HT1080 (cell line): ENCODE measurements around the gene PPP2R5B. TPM values are rescaled to one million over a fixed set of nuclear protein-coding genes. Genes with fewer than 3 reads are reported as not detected.

ENCODE experiments used
- DNase-seq: peaks from one replicate; pipeline ENCODE4 v3.0.0-alpha.2; 2015; ENCODE audit warnings: low read depth
- total RNA-seq: library from RNA; depleted of rRNA; stranded (reverse); fragments of >200 nt; shearing (Covaris generic); gene quantifications from 2 replicates; pipeline ENCODE4 v1.2.3, GENCODE V29; 2014

PPP2R5B gene
- total RNA-seq, 1 experiment from 2014 or later, result 8.3 TPM

DNA sequence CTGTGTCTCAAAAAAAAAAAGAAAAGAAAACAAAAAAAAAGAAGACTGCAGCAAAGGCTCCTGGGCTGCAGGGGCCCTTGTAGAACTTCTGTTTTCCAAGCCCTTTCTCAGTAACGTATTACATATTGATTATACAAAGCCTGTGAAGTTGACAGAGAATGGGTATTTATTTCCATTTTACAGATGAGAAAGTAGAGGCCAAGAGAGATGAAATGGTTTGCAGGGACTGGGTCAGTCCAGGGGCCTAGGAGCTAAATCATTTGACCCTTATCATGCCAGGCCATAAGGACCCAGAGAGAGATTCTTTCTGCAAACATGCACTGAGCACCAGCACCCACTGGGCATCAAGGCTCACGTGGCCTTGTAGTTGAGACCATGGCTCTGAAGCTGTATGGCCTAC, 4.5 kb downstream of the PPP2R5B start:
- no peak for DNase-seq

DNA sequence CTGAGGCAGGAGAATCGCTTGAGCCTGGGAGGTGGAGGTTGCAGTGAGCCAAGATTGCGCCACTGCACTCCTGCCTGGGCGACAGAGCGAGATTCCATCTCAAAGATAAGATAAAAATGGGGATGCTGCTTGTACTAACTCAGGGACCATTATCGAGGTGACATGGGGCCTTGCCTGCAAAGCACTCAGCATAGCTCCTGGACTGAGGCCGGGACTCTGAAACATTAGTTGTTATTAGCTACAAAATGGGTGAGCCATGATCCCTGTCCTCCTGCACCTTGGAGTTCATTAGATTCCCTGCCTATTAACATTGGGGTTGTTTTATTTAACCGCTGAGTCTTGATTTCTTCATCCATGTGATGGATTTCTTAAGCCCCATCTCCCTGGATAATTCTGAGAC, 5.1 kb downstream of the PPP2R5B start:
- no peak for DNase-seq

- no peak for DNase-seq
Observed at GRCh38 chr11:64930340-64930739, 5.9 kb downstream of the PPP2R5B start.

GRCh38 chr11:64931290-64931689, 6.8 kb downstream of the PPP2R5B start:
- no peak for DNase-seq

DNA sequence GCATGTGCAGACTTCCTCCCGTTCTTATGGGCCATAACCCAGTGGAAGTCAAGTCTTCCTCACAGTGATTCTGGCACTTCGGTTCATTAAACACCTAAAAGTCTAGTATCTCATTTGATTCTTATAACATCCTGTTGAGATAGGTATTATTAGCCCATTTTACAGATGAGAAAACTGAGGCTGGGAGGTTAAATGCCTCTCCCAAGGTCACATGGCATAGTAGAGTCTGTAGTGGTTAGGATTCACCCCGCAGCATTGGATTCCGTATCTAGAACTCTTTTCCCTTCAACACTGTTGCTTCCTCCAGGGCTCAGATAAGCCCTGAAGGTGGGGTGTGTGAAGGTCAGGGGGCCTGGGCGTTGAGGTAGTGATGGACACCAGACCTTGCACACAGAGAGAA, 7.8 kb downstream of the PPP2R5B start:
- DNase-seq, result no peak

DNA sequence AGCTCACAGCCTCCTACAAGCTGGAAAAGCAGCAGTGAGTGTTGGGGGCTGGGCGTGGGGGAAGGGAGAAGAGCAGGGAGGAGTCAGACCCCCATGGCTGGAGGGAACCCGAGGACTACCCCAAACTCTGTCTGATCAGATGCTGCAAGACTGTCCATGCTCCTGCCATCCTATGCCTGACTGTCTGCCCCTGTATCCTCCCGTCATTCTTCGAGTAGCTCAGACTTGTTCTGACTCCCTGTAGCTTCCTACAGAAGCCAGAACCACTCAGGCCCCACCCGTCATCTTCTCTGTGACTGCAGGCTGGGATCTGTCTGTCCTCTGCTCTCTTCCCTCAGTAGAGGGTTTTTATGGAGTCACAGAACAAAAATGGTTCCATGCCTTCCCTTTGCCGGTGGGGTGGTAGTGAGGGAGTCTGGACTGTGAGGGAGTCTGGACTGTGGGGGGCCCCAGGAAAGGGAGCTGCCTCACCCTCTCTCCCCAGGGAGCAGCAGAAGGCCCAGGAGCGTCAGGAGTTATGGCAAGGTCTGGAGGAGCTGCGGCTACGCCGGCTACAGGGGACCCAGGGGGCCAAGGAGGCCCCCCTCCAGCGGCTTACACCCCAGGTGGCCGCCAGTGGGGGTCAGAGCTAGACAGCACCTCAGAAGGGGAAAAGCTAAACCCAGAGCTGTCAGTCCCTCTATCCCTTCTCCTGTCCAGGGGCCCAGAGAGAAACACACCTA, 8.9 kb downstream of the PPP2R5B start:
- DNase-seq, result no peak

DNA sequence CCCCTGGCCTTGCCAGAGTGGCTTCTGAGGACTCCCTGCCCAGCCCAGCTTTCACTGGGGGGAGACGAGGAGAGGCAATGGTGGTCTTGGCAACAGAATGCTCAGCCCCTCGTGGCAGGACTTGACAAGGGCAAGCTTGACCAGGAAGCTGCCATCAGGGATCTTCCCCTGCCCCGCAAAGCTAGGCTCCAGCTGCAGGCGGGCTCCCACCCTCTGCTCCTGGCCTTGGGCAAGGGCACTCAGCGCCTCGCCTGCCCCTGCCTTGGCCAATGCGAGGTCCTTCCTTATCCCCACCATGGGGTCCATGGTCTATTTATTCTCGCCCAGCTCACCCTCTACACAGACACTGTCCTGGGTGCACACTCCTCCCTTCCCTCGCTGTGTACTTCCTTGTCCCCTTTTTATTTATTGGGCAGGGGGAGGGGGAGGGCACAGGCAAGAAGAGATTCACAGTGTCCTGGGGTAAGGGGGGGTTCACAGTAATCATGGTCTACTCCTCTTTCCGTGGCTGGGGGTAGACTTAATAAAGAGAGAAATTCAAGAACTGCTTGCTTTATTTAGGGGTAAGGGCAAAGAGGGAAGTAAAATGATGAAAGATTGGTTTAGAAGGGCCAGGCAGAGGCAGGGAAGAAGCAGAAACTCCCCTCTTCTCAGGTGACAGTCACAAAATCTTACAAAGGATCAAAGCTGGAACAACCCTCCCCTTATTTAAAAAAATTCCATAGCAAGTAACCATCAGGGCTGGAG, 9.6 kb downstream of the PPP2R5B start:
- no peak for DNase-seq

DNA sequence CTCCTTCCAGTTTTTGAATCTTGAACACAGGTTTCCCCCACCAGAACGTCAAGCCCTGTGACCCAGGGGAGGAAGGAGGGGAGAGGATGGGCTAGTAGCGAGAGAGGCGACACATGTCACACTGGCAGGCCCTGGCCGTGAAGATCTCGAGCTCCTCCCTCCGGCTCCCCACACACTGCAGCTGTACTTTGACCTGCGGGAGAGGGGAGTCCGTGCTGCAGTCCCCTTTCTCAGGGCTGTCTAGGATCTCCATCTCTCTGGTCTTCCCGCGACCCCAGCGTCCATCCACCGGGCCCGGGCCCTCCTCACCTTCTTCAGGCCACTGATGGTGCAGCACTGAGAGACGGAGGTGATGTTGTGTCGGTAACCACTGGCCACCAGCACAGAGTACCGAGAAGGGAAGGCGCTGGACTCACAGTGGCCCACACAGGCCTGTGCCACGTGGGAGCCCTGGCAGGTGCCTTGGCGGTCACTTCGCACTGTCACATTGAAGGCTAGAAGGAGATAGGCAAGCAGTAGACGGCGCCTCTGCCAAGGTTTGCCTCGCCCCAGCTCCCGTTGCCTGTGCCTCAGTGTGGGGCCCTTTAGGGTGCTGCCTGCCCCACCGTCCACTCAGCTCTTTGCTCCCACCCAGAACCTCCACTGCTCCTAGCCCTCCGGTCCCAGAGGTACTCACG, 10.3 kb downstream of the PPP2R5B start:
- no peak for DNase-seq

DNA sequence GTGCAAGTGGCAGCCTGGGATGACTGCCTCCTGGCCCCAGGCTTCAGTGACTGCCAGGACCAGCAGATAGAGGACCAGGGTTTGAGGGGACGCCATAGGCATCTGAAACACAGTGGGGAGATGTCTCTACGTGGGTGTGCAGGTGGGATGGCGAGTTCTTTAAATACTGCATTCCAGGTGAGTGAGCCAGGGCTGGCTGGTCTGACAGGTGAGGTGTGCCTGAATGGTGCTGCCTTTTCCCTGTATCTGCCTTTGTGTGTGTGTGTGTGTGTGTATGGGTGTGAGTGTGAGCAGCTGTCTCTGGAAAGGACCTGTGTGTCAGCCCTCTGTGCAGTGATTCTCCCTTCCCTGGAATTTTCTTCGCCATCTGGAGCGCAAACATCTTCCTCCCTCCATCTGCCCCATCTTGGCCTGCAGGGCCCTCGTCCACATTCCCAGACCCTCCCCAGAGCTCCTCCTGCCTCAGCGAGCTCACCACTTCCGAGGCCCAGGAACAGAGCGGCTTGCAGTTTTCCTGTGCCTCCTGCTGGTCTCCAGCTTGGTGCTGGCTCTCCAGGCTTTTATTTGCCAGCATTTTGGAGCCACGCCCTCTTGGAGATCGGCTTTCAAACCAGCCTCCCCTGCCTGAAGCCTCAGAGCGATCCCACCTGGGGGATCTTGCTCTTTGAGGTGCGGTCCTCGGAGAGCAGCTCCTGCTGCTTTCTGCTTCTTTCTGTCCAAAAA, 11.0 kb downstream of the PPP2R5B start, which contains the start of gene GPHA2:
GPHA2 (minus strand) TSS at position 535 of the 723 bp plus-strand sequence; CDS start at position 102, 433 bp downstream.
- DNase-seq, result no peak

GRCh38 chr11:64936539-64936938, 12.1 kb downstream of the PPP2R5B start:
- no peak for DNase-seq

- DNase-seq, result no peak
Observed at GRCh38 chr11:64947208-64947814, 22.8 kb downstream of the PPP2R5B start.

- DNase-seq, result no peak
Observed at GRCh38 chr11:64951529-64951928, 27.0 kb downstream of the PPP2R5B start.

- DNase-seq, result no peak
Observed at GRCh38 chr11:64954201-64954600, 29.7 kb downstream of the PPP2R5B start.

- peak; percentile 6 for DNase-seq
Observed at GRCh38 chr11:64959498-64959897, 35.0 kb downstream of the PPP2R5B start.

- DNase-seq, result no peak
Observed at GRCh38 chr11:64960719-64961118, 36.2 kb downstream of the PPP2R5B start.

DNA sequence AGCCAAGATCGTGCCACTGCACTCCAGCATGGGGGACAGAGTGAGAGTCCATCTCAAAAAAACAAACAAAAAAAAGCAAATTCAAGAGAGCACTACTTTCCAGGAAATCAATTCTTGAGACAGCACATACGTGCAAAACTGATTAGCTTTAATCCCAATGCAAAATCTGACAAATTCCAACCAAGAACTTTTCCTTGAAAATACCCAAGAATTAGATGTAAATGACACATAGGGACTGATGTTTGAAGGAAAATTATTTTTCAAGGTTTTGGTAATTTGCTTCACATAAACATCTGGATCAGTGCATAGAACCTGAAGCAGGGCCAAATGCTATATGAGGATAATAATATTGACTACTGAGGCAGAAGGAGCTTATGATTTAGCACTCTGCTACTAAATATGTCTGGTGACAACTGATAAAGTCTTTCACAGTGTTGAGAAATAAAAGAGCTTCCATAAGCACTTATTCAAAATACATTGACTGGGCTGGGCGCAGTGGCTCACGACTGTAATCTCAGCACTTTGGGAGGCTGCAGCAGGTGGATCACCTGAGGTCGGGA, 38.7 kb downstream of the PPP2R5B start:
- no peak for DNase-seq

- no peak for DNase-seq
Observed at GRCh38 chr11:64967375-64967774, 42.9 kb downstream of the PPP2R5B start.

DNA sequence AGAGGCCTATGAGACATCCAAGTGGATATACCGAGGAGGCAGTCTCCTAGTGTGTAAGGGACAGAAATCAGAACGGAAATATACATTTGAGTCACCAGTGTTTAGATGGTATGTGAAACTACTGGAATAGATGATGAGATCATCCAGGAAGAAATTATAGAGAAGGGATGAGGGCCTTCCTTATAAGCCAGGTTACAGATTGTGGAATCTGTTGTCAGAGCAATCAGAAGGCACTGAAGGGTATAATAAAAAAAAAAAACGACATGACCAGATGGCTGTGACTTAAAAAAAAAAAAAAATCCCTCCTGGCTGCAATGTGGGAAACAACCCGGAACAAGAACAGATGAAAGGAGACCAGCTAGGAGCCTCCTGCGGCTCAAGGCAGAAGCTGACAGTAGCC, 44.7 kb downstream of the PPP2R5B start:
- peak; percentile 79 for DNase-seq

GRCh38 chr11:64970731-64971151, 46.3 kb downstream of the PPP2R5B start:
- DNase-seq, result peak; percentile 62

DNA sequence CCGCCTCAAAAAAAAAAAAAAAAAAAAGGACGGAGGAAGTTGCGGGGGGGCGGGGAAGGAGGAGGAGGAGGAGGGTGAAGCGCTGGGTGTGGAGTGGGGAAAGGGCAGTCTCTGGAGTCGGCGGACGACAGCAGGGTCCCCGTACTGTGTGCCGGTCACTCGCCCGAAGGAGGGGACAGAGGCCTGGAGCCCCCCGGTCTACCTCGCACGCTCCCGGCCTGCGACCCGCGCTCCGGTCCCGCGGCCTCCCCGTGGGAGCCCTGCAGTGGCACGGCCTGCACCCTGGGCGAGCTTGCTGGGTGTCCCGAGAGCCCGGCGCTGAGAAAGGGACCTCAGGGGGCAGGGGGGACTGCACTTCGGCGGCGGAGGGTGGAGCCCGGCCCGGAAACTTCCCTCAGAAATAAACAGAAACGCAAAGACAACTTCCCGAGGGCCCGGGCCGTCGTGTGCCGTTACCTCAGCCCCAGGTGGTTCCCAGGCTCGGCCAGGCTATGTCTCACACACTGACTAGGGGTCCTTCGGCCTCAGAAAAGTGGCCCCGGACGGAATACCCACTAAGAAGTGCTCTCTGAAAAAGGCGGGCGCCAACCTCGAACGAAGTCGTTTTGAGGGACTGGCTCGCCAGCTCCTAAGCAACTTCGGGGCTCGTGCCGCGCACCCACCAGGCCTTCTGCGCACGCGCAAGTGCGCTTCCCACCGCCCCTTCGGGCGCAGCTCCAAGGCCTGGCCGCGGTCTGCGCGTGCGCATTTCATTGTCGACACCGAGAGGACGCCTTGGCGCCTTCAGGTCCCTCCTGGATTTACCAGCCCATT, 47.1 kb downstream of the PPP2R5B start, which contains the start of gene MAJIN:
MAJIN (minus strand) TSS at position 688 of the 813 bp plus-strand sequence. CDS start 12,703 bp downstream, outside the sequence.
- DNase-seq, result no peak
